Activated T-helper 17 cell treated with anti-CD3 and anti-CD28 coated beads, Interleukin-2, amount 50 U/mL, for 72 hours (primary cell): Measurements from ENCODE around the gene ARHGAP10. TPM values are rescaled to one million over a fixed set of nuclear protein-coding genes. Genes with fewer than 3 reads are reported as not detected.

Experiments used
- ATAC-seq: fragments of 150-1000 bp; cut with Tn5 transposase; replicated peaks from 2 replicates; pipeline ENCODE4 v1.10.0; 2021; ENCODE audit warnings: mild to moderate bottlenecking, moderate library complexity
- H3K27ac Mint-ChIP-seq: one replicate; pipeline ENCODE4 v1.8.0; 2022; ENCODE audit warnings: mixed read lengths
- H3K27me3 Mint-ChIP-seq: one replicate; pipeline ENCODE4 v1.8.0; 2022; ENCODE audit warnings: mixed read lengths
- H3K36me3 Mint-ChIP-seq: one replicate; pipeline ENCODE4 v1.8.0; 2022; ENCODE audit warnings: low read depth, mild to moderate bottlenecking, mixed read lengths
- H3K4me1 Mint-ChIP-seq: one replicate; pipeline ENCODE4 v1.8.0; 2022; ENCODE audit warnings: mixed read lengths
- H3K4me3 Mint-ChIP-seq: one replicate; pipeline ENCODE4 v1.8.0; 2022; ENCODE audit warnings: mild to moderate bottlenecking, mixed read lengths
- H3K9me3 Mint-ChIP-seq: one replicate; pipeline ENCODE4 v1.8.0; 2022; ENCODE audit warnings: mixed read lengths
- total RNA-seq, 2 donors: library from RNA; stranded (reverse); gene quantifications; one replicate each; pipeline ENCODE4 v1.2.3, GENCODE V29; 2022

The ARHGAP10 gene
- total RNA-seq, 2 donors from 2014 or later, result 11.1 to 14.7 TPM

- ATAC-seq, result peak; percentile 76
- H3K4me3 Mint-ChIP-seq, result peak overlapping the region; percentile 2
- H3K27me3 Mint-ChIP-seq, result no peaks in the 10 kb centered on the region
- peaks cover 69% of the 10 kb centered on the region for H3K36me3 Mint-ChIP-seq
- H3K4me1 Mint-ChIP-seq, result peaks cover 5% of the 10 kb centered on the region
- peak overlapping the region; percentile 20 for H3K27ac Mint-ChIP-seq
- H3K9me3 Mint-ChIP-seq, result no peaks in the 10 kb centered on the region
Observed at GRCh38 chr4:148112231-148112982, 380.5 kb downstream of the ARHGAP10 start.

DNA sequence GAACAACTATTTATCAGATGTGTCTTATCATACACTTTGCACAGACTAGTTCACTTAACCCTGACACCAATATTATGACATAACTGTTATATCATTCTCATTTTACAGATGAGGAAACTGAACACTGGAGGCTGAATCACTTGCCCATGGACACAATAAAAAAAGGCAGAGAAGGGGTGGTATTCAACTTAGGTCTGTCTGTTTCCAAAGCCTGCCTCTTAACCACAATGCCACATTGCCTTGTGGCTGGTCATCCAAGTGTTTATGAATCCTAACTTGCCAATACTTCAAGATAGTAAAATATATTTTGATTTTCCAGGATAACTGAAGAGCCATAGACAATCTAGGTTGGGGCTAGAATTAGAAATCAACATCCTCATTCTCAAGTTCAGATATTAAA lies 382.5 kb downstream of the ARHGAP10 start:
- no peaks in the 10 kb centered on the region for H3K27me3 Mint-ChIP-seq
- no peak overlapping the region for H3K27ac Mint-ChIP-seq
- H3K36me3 Mint-ChIP-seq, result peaks cover 71% of the 10 kb centered on the region
- ATAC-seq, result no peak
- peaks cover 10% of the 10 kb centered on the region for H3K4me1 Mint-ChIP-seq
- no peaks in the 10 kb centered on the region for H3K9me3 Mint-ChIP-seq
- no peak overlapping the region for H3K4me3 Mint-ChIP-seq

- H3K27ac Mint-ChIP-seq, result no peak overlapping the region
- no peaks in the 10 kb centered on the region for H3K9me3 Mint-ChIP-seq
- no peak for ATAC-seq
- H3K4me1 Mint-ChIP-seq, result peaks cover 10% of the 10 kb centered on the region
- no peaks in the 10 kb centered on the region for H3K27me3 Mint-ChIP-seq
- no peak overlapping the region for H3K4me3 Mint-ChIP-seq
- H3K36me3 Mint-ChIP-seq, result peaks cover 70% of the 10 kb centered on the region
Observed at GRCh38 chr4:148116264-148116663, 384.4 kb downstream of the ARHGAP10 start.

DNA sequence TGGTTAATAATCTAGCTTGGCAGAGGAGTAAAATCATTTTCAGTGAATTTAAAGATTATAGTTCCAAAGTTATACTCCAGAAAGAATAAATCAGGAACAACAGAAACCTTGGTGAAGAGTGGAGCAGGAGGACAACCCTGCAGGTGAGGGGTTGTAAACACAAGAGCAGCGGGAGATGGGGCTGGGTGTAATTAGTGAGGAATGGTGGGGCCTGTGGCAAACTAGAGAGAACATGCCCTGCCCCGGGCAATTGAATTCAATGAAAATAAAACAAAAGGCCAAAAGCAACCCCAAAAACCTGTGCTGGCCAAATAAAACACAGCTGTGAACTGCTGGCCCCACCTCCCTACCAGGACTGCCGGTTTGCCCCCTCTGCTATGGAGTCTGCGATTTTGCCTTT lies 385.1 kb downstream of the ARHGAP10 start:
- Mint-ChIP-seq H3K27me3 (no peaks in the 10 kb centered on the region), H3K4me3 (no peak overlapping the region), H3K27ac (no peak overlapping the region), H3K36me3 (peaks cover 68% of the 10 kb centered on the region), H3K9me3 (no peaks in the 10 kb centered on the region), H3K4me1 (peaks cover 10% of the 10 kb centered on the region)
- no peak for ATAC-seq

DNA sequence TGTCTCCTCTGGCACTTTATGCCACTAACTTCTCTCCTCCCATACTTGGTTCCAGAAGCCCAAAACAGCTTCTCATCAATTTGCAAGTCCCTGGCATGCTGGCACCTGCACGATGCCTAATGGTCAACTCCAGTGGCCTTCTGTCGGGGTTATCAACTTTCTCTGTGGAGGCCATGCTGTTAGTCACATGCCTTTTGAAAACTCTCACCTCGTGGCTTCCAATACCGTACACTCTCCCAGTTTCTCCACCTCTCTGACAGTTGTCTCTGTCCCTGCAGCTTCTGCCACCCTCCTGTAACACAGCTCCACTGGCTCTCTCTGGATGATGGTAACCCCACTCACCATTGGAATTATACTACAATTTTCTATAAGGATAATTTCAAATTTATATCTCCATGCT lies 386.3 kb downstream of the ARHGAP10 start:
- H3K9me3 Mint-ChIP-seq, result peaks cover 4% of the 10 kb centered on the region
- no peak overlapping the region for H3K4me3 Mint-ChIP-seq
- no peak for ATAC-seq
- H3K36me3 Mint-ChIP-seq, result peaks cover 62% of the 10 kb centered on the region
- no peaks in the 10 kb centered on the region for H3K27me3 Mint-ChIP-seq
- no peak overlapping the region for H3K27ac Mint-ChIP-seq
- H3K4me1 Mint-ChIP-seq, result peaks cover 5% of the 10 kb centered on the region

DNA sequence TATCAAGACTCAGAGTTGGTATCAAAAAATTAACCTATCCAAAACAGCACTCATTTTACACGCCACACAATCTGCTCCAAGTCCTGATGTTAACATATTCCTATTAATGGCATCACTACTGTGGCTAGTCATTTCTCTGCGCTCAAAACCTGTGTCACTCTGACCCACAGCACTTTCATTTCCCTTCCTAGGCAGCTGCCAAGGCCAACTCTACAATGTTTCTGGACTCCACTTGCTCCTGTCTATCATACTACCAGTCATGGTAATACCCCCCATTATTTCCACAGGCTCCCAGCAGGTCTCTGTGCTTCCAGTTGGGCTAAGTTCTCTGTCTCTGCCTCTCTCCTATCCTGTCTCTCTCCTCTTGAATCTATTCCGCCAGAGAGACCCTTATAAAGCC lies 386.7 kb downstream of the ARHGAP10 start:
- H3K9me3 Mint-ChIP-seq, result peaks cover 4% of the 10 kb centered on the region
- no peak overlapping the region for H3K4me3 Mint-ChIP-seq
- peaks cover 5% of the 10 kb centered on the region for H3K4me1 Mint-ChIP-seq
- peaks cover 57% of the 10 kb centered on the region for H3K36me3 Mint-ChIP-seq
- H3K27me3 Mint-ChIP-seq, result no peaks in the 10 kb centered on the region
- no peak overlapping the region for H3K27ac Mint-ChIP-seq
- no peak for ATAC-seq

DNA sequence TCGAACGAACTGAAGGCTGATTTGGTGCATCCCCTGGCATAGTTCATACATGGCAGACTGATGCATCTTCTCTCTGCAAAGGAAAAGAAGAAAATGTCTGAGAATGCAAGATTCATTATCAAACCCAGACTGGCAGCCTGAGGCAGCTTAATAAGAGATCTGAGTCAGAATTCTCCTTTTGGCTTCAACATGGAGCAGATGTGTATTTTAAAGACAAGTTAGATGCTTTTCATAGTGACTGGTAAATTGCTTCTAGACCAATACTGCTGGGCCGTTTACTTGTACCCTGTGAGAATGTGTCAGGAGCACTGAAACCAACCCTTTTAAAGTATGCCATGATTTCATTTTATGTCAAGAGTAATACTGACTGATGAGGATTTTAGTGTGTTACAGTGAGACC lies 388.3 kb downstream of the ARHGAP10 start:
- Mint-ChIP-seq H3K4me1 (peaks cover 5% of the 10 kb centered on the region), H3K36me3 (peaks cover 47% of the 10 kb centered on the region), H3K27ac (no peak overlapping the region), H3K4me3 (no peak overlapping the region), H3K27me3 (no peaks in the 10 kb centered on the region), H3K9me3 (peaks cover 11% of the 10 kb centered on the region)
- ATAC-seq, result no peak

Other genes starting within 250 kb of the ARHGAP10 start
- gene TMEM184C, start 114.7 kb upstream of the ARHGAP10 start, total RNA-seq, result 10 to 100 TPM; 14.1 to 18.9 TPM
- gene PRMT9, start 47.9 kb upstream of the ARHGAP10 start, total RNA-seq, result 1 to 10 TPM; 5.9 to 7.5 TPM